ENCODE data around the gene CSHL1. TPM values are rescaled to one million over a fixed set of nuclear protein-coding genes. Genes with fewer than 3 reads are reported as not detected.

Gene CSHL1
- total RNA-seq, 6 donors from 2014 or later: not detected

GRCh38 chr17:63929860-63930766 lies 19.1 kb upstream of the CSHL1 start:
- WGBS, 2 donors: 84 to 90% methylated on average over 19 to 21 of the region's 24 CpGs
- peaks cover 14 to 24% (median 16%) of the 10 kb centered on the region in 4 donors for H3K4me1 ChIP-seq
- TF ChIP-seq POLR2AphosphoS5 (IDR thresholded peaks at IDR 0.05) (no peak), POLR2A (IDR thresholded peaks at IDR 0.05) (no peak), CTCF (IDR thresholded peaks at IDR 0.05) (no peak), EP300 (IDR thresholded peaks at IDR 0.05) (no peak)
- H3K36me3 ChIP-seq: no peaks in the 10 kb centered on the region
- DNase-seq (no peak), ATAC-seq (ENCODE audit: low FRiP score in 2 of 2) (no peak)
- peak overlapping the region in 2 of 4 donors; percentile 54 to 64 for H3K27ac ChIP-seq
- no peaks in the 10 kb centered on the region for H3K27me3 ChIP-seq
- no peak overlapping the region for H3K4me3 ChIP-seq
- no peaks in the 10 kb centered on the region for H3K9me3 ChIP-seq

GRCh38 chr17:63928966-63929695 lies 18.1 kb upstream of the CSHL1 start:
- Histone ChIP-seq H3K4me1 (peaks cover 14 to 24% (median 16%) of the 10 kb centered on the region in 4 donors), H3K27ac (no peak overlapping the region), H3K36me3 (no peaks in the 10 kb centered on the region), H3K27me3 (no peaks in the 10 kb centered on the region), H3K9me3 (no peaks in the 10 kb centered on the region), H3K4me3 (no peak overlapping the region)
- TF ChIP-seq CTCF (IDR thresholded peaks at IDR 0.05) (no peak), POLR2A (IDR thresholded peaks at IDR 0.05) (no peak), POLR2AphosphoS5 (IDR thresholded peaks at IDR 0.05) (no peak), EP300 (IDR thresholded peaks at IDR 0.05) (no peak)
- ATAC-seq (ENCODE audit: low FRiP score in 2 of 2) (no peak), DNase-seq (no peak)
- WGBS, 2 donors: 90 to 97% methylated on average over 3 to 10 of the region's 10 CpGs

- no peak for ATAC-seq (ENCODE audit: low FRiP score in 2 of 2)
- no peak overlapping the region for H3K4me3 ChIP-seq
- H3K9me3 ChIP-seq: no peaks in the 10 kb centered on the region
- TF ChIP-seq EP300 (IDR thresholded peaks at IDR 0.05) (no peak), POLR2AphosphoS5 (IDR thresholded peaks at IDR 0.05) (no peak), CTCF (IDR thresholded peaks at IDR 0.05) (no peak), POLR2A (IDR thresholded peaks at IDR 0.05) (no peak)
- no peaks in the 10 kb centered on the region for H3K27me3 ChIP-seq
- no peak for DNase-seq
- peaks cover 14 to 24% (median 16%) of the 10 kb centered on the region in 4 donors for H3K4me1 ChIP-seq
- no peak overlapping the region for H3K27ac ChIP-seq
- WGBS, 2 donors: 93% methylated on average over 10 of the region's 10 CpGs; no CpG with 5 or more reads in 1 of the 2 donors
- H3K36me3 ChIP-seq: no peaks in the 10 kb centered on the region
Measured at GRCh38 chr17:63928172-63928666, 17.2 kb upstream of the CSHL1 start.

GRCh38 chr17:63927464-63928171 lies 16.6 kb upstream of the CSHL1 start:
- no peak for DNase-seq
- Histone ChIP-seq H3K27ac (no peak overlapping the region), H3K36me3 (no peaks in the 10 kb centered on the region), H3K27me3 (no peaks in the 10 kb centered on the region), H3K4me3 (no peak overlapping the region), H3K4me1 (peaks cover 14 to 24% (median 16%) of the 10 kb centered on the region in 4 donors), H3K9me3 (no peaks in the 10 kb centered on the region)
- WGBS, 2 donors: 61 to 72% methylated on average over 6 to 8 of the region's 8 CpGs
- ATAC-seq (ENCODE audit: low FRiP score in 2 of 2): no peak
- TF ChIP-seq EP300 (IDR thresholded peaks at IDR 0.05): no peak
- no peak for TF ChIP-seq CTCF (IDR thresholded peaks at IDR 0.05)
- TF ChIP-seq POLR2A (IDR thresholded peaks at IDR 0.05): no peak
- TF ChIP-seq POLR2AphosphoS5 (IDR thresholded peaks at IDR 0.05): no peak

Data from upper lobe of left lung (tissue), 6 donors.